SIG-M5 treated with dmso at 0.1 percent for 504 hours (cell line): ENCODE measurements around the gene TMEM269.

Experiments
- DNase-seq: peaks from one replicate; lab custom pipeline; 2025; ENCODE audit not compliant: unreplicated experiment; lab: John Stamatoyannopoulos, UW

Gene TMEM269

GRCh38 chr1:42784946-42785693 is at the start of gene TMEM269:
TMEM269 (plus strand) TSS chr1:42784991; CDS start chr1:42789894, 4,903 bp downstream.
- DNase-seq = no peak

DNA sequence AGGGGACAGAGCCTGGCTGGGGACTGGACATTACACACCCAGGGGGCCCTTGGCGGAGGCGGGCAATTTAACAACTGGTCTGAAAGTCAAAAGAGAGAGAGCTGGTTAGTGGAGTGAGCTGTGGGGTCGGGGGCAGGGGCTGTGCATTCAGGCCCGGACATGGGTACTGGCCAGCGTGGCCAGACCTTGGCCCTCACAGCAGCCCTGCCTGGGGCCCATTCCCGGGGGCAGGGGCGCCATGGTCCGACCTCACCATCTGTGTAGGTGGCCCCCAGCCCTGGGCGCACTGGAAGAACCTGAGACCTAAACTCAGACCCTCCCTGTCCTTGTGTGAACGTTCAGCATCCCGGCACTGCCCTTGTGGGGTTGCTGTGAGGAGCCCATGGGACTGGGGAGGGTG is 49.7 kb upstream of the TMEM269 start:
- no peak for DNase-seq

DNA sequence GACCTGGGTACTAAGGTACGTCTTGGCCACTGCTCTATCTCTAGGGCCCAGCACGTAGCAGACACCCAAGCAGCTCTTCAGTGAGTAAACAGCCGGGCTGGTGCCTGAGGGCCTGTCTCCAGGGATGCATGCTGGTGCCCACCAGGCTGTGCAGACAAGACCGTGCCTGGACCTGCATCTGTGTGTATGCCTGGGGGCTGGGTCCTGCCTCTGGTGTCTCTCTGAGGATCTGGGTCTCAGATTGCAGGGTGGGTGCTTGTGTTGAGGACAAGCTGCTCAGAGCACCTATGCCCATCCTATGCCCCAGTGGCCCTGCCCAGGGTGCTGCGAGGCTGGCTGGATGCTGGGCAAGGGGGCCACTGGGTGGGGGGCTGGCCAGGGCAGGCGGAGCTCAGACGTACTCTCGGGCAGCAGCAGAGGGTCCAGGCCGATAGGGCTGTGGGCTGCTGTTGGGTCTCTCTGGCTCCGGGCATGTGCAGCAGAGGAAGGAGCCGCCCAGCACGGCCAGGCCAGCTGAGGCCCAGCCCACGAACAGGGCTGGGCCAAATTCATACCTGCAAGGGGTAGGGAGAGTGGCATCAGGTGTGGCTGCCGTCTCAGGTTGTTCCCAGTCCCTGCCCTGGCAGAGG is 49.2 kb upstream of the TMEM269 start:
- DNase-seq = no peak

DNA sequence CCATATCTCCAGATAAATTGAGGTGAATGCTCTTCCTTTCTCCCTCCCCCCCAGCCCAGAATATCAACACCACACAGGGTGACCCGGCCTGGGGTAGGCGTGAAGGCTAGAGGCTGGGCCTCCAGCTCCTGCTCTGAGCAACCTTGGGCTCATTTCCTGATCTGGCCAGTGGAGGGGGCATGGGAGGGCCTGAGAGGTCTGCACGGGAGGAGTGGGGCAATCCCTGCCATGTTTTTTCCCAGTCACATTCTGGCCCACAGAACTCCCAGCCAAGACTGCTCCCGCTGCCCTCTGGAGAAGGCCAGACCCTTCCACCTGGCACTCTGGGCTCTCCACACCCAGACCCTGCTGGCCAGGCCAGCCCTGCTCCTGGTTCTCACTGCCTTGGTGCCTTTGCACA is 48.6 kb upstream of the TMEM269 start:
- no peak for DNase-seq

- no peak for DNase-seq
These were observed 48.1 kb upstream of the TMEM269 start for GRCh38 chr1:42736571-42737200.

GRCh38 chr1:42737257-42737656 is 47.5 kb upstream of the TMEM269 start:
- DNase-seq = peak; percentile 86

- DNase-seq = no peak
These were observed 46.7 kb upstream of the TMEM269 start for GRCh38 chr1:42737986-42738677.

GRCh38 chr1:42738678-42739226 is 46.0 kb upstream of the TMEM269 start:
- DNase-seq = no peak

DNA sequence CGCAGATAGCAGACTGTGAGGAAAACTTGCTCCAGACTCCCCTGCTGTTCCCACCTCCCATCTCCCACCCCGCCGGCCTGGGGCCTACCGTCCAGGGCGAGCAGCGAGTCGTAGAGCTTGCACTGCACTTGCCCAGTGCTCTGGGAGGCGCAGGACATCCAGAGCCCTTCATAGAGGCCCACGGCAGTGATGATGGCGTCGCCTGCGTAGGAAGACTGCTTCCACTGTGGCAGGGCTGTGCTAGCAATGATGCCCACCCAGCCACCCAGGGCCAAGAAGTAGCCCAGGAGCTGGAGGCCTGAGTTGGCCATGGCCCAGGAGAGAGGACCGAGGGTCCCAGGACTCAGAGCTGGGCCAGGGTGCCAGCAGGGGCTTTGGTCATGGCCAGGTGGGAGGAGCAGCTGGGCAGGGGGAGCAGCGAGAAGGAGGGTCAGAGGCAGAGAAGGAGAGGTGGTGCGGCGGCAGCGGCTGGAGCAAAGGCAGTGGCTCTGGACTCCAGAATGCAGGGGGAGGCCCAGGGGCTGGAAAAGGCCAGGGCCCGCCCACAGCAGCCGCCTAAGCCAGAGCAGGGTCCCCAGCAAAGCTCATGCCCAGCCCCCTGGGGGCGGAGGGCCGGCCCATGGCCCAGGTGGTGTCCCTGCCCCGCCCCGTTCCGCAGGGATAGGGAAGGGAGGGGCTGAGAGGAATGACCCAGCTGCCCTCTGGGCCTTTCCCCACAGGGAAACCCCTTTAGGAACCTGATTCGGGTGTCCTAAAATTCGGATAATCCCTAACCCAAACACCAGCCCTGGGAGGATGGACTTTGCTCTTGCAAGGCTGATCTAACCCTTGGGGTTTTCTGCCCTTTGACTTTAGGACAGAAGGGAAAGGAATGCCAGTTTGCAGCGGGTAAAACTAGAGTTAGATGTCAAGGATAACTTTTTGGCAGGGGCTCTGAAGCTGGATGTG is 44.8 kb upstream of the TMEM269 start, which contains the start of gene CLDN19:
Gene CLDN19, minus strand, starts transcription at position 484 of the 948 bp plus-strand sequence. Its CDS starts 173 bp downstream, at position 311.
- DNase-seq = no peak

- DNase-seq = no peak
These were observed 43.8 kb upstream of the TMEM269 start for GRCh38 chr1:42740851-42741580.

- DNase-seq = no peak
These were observed 43.1 kb upstream of the TMEM269 start for GRCh38 chr1:42741706-42742105.

- DNase-seq = no peak
These were observed 42.6 kb upstream of the TMEM269 start for GRCh38 chr1:42742141-42742540.

DNA sequence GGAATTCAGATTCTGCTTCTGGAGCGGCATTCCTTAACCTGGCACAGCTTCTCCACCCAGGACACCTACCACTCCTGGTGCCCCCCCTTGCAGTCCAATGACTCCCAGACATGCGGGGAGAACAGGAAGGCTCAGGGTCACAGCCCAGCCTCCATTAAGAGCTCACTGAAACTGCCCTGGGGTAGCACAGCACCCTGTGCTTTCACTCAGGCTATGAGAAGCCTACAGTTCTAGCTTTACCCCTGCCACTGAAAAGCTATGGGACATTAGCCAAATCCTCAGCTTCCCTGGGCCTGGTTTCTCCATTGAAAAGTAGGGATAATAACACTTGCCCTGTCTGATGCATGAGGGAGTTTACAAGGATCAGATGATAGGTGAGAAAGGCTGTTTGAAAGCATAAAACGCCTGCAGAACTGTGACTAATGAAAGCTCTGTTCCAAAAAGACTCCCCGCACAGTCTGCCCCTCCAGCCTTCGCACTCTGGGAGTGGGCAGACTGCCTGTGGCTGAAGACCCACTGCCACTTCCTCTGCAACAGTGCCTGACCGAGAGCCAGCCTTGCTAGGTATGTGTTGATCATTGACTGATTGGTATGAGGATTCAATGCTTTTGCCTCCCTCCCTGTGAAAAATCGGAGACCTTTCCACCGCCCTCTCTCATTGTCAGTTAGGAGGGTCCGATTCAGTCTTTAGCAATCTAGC is 42.0 kb upstream of the TMEM269 start:
- DNase-seq = no peak

DNA sequence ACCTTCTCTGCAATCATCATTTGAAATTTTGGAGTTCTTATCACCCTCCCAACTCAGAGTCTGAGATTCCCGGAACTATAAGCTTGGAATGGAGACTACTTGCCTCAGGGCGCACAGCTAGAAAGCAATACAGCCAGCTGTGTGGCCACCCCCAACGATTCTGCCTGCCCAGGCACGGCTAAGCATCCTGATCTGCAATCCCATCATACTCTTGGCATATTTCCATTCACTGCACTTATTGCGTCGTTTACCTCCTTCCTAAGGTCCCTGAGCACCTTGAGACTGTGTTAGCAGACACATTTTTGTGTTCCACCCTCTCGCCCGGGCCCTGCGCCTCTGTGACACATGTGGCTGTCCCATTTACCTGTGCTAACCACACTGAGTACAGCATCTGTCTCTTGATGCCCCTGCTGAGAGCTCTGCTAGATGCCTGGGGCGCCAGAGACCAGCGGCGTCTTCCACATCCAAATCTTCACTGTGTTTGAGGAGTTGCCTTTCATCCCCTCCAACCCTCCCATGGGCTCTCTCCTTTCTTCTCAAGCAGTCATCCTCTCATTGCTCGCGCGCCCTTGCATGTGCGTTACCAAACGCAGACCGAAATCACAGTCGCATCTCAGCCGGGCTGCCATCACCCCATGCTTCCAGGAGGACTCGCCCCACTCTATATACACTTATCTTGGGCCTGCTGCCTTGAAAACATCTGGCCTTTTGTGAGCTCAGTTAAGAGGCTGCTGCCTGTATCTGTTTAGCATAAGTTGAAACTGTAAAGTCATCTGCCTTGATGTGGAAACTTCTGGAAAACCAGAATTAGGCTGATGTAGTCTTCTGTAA is 41.3 kb upstream of the TMEM269 start:
- no peak for DNase-seq

DNA sequence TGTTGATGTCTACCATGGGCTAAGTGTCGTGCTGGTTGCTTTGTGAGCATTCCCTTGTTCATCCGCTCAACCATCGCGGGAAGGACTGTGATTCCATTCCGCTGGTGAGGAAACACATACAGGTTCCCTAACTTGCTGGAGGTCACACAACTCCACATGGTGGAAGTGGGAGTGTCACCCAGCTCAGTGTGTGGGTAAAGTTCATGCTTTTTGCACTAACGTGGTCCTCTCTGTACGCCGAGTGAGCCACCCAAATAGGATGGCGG is 40.7 kb upstream of the TMEM269 start:
- no peak for DNase-seq

DNA sequence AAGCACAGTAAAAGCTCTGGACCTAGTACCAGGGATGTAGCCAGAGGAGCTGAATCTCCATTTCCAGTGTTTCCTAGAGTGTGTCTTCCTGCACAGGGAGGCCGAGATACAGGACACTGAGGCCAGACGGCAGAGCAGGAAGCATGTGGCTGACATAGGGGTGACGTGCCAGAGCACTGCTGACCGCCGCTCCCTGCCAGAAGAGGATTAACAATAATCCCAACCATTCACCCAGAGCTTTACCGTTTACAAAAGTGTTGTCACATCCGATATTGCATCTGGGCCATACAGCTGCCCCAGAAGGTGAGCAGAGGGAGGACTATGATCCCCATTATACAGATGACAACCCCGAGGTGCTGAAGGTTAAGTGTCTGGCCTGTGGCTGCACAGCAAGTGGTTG is 38.9 kb upstream of the TMEM269 start:
- no peak for DNase-seq

- no peak for DNase-seq
These were observed 38.2 kb upstream of the TMEM269 start for GRCh38 chr1:42746436-42747105.

- DNase-seq = no peak
These were observed 37.7 kb upstream of the TMEM269 start for GRCh38 chr1:42747125-42747524.
